Measurements from ENCODE around the gene TH. TPM values are rescaled to one million over a fixed set of nuclear protein-coding genes. Genes with fewer than 3 reads are reported as not detected.

The TH gene
- total and polyA plus RNA-seq, 2 experiments from 2014 or later = 0.34 TPM; not detected in 1

- Mint-ChIP-seq H3K27ac (no peak overlapping the region), H3K4me3 (no peak overlapping the region), H3K4me1 (no peaks in the 10 kb centered on the region), H3K9me3 (peaks cover 3% of the 10 kb centered on the region; the same call in 2 of the 3 replicates), H3K36me3 (ENCODE audit: low read depth) (no peaks in the 10 kb centered on the region), H3K27me3 (ENCODE audit: insufficient read depth, low read depth, poor library complexity) (peaks cover 15% of the 10 kb centered on the region)
- no peaks in the 10 kb centered on the region for H3K79me2 ChIP-seq (replicated peaks; ENCODE audit: insufficient read depth)
- H3K27ac ChIP-seq (ENCODE audit: low read depth) = no peak overlapping the region
- H3K36me3 ChIP-seq (ENCODE audit: insufficient read depth) = no peaks in the 10 kb centered on the region
- no peaks in the 10 kb centered on the region for H3K4me1 ChIP-seq (ENCODE audit: insufficient read depth)
- no peak overlapping the region for H3K4me3 ChIP-seq
- TF ChIP-seq, protein P1, sequence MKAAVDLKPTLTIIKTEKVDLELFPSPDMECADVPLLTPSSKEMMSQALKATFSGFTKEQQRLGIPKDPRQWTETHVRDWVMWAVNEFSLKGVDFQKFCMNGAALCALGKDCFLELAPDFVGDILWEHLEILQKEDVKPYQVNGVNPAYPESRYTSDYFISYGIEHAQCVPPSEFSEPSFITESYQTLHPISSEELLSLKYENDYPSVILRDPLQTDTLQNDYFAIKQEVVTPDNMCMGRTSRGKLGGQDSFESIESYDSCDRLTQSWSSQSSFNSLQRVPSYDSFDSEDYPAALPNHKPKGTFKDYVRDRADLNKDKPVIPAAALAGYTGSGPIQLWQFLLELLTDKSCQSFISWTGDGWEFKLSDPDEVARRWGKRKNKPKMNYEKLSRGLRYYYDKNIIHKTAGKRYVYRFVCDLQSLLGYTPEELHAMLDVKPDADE (IDR thresholded peaks at IDR 0.05) = no peak
- TF ChIP-seq, protein P2, sequence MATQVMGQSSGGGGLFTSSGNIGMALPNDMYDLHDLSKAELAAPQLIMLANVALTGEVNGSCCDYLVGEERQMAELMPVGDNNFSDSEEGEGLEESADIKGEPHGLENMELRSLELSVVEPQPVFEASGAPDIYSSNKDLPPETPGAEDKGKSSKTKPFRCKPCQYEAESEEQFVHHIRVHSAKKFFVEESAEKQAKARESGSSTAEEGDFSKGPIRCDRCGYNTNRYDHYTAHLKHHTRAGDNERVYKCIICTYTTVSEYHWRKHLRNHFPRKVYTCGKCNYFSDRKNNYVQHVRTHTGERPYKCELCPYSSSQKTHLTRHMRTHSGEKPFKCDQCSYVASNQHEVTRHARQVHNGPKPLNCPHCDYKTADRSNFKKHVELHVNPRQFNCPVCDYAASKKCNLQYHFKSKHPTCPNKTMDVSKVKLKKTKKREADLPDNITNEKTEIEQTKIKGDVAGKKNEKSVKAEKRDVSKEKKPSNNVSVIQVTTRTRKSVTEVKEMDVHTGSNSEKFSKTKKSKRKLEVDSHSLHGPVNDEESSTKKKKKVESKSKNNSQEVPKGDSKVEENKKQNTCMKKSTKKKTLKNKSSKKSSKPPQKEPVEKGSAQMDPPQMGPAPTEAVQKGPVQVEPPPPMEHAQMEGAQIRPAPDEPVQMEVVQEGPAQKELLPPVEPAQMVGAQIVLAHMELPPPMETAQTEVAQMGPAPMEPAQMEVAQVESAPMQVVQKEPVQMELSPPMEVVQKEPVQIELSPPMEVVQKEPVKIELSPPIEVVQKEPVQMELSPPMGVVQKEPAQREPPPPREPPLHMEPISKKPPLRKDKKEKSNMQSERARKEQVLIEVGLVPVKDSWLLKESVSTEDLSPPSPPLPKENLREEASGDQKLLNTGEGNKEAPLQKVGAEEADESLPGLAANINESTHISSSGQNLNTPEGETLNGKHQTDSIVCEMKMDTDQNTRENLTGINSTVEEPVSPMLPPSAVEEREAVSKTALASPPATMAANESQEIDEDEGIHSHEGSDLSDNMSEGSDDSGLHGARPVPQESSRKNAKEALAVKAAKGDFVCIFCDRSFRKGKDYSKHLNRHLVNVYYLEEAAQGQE (IDR thresholded peaks at IDR 0.05; ENCODE audit: unreplicated experiment) = no peak
- TF ChIP-seq POLR2AphosphoS5 (IDR thresholded peaks at IDR 0.05; ENCODE audit: low read depth) = no peak
- no peak for TF ChIP-seq CREB1 (CRISPR knock-in tag; IDR thresholded peaks at IDR 0.05; ENCODE audit: low read depth)
- H2AFZ ChIP-seq = no peak overlapping the region
- H4K20me1 ChIP-seq (replicated peaks; ENCODE audit: insufficient read depth) = no peaks in the 10 kb centered on the region
- H3F3A ChIP-seq (replicated peaks; ENCODE audit: low read depth) = no peaks in the 10 kb centered on the region
- H3K4me2 ChIP-seq = no peak overlapping the region
- no peaks in the 10 kb centered on the region for H3K27me3 ChIP-seq (ENCODE audit: insufficient read depth)
- H3K9me2 ChIP-seq (ENCODE audit: insufficient read depth) = no peaks in the 10 kb centered on the region
- ATAC-seq = no peak
- no peak for DNase-seq (ENCODE audit: low spot score)
These were observed 33.7 kb upstream of the TH start for GRCh38 chr11:2205214-2205720.

GRCh38 chr11:2204361-2205213 lies 33.0 kb upstream of the TH start:
- ATAC-seq = no peak
- TF ChIP-seq STAT1 (IDR thresholded peaks at IDR 0.05; ENCODE audit: unreplicated experiment) (no peak), NANOG (IDR thresholded peaks at IDR 0.05; ENCODE audit: borderline replicate concordance) (no peak), EZH2phosphoT487 (IDR thresholded peaks at IDR 0.05; ENCODE audit: unreplicated experiment) (no peak), EZH2 (IDR thresholded peaks at IDR 0.05; ENCODE audit: low read depth, unreplicated experiment) (no peak), ZNF462 (CRISPR knock-in tag; IDR thresholded peaks at IDR 0.05) (no peak), JUNB (IDR thresholded peaks at IDR 0.05; ENCODE audit: unreplicated experiment) (no peak)

More at GRCh38 chr11:2204361-2205213, 33.0 kb upstream of the TH start:
- H3K36me3 ChIP-seq (ENCODE audit: insufficient read depth) = no peaks in the 10 kb centered on the region
- no peak overlapping the region for H3K4me3 ChIP-seq
- no peaks in the 10 kb centered on the region for H3K36me3 Mint-ChIP-seq (ENCODE audit: low read depth)
- no peak overlapping the region for H3K27ac Mint-ChIP-seq
- no peaks in the 10 kb centered on the region for H3K9me2 ChIP-seq (ENCODE audit: insufficient read depth)
- H3K27me3 ChIP-seq (ENCODE audit: insufficient read depth) = no peaks in the 10 kb centered on the region
- H3K9me3 Mint-ChIP-seq = peaks cover 3% of the 10 kb centered on the region; the same call in 2 of the 3 replicates
- H3K79me2 ChIP-seq (replicated peaks; ENCODE audit: insufficient read depth) = no peaks in the 10 kb centered on the region
- H2AFZ ChIP-seq = no peak overlapping the region
- H3K27me3 Mint-ChIP-seq (ENCODE audit: insufficient read depth, low read depth, poor library complexity) = peaks cover 14% of the 10 kb centered on the region
- H3F3A ChIP-seq (replicated peaks; ENCODE audit: low read depth) = no peaks in the 10 kb centered on the region
- H3K4me1 ChIP-seq (ENCODE audit: insufficient read depth) = no peaks in the 10 kb centered on the region
- no peaks in the 10 kb centered on the region for H3K4me1 Mint-ChIP-seq
- no peaks in the 10 kb centered on the region for H4K20me1 ChIP-seq (replicated peaks; ENCODE audit: insufficient read depth)
- DNase-seq (ENCODE audit: low spot score) = no peak
- no peak overlapping the region for H3K27ac ChIP-seq (ENCODE audit: low read depth)
- H3K4me2 ChIP-seq = no peak overlapping the region
- H3K4me3 Mint-ChIP-seq = no peak overlapping the region

Data from GM23338 (cell line).